ENCODE data around the gene DACH2.

DNA sequence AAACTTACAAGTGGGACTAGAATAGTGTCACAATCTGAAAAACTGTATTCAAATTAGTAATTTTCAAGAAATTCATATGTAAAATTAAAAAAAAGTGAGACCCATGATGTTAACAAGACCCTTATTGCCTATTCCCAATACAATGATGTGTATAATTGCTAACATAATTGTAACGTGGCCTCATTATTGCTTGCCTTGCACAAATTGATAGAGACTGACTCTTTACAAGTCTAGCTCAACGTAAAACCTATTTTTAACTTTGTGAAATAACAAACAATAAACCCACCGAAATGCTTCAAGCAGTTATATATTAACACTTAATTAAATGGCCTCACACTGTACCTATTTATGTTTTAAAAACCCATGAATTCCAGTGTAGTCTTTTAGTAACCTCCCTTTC, 312.5 kb downstream of the DACH2 start:
- TF ChIP-seq, protein P1, sequence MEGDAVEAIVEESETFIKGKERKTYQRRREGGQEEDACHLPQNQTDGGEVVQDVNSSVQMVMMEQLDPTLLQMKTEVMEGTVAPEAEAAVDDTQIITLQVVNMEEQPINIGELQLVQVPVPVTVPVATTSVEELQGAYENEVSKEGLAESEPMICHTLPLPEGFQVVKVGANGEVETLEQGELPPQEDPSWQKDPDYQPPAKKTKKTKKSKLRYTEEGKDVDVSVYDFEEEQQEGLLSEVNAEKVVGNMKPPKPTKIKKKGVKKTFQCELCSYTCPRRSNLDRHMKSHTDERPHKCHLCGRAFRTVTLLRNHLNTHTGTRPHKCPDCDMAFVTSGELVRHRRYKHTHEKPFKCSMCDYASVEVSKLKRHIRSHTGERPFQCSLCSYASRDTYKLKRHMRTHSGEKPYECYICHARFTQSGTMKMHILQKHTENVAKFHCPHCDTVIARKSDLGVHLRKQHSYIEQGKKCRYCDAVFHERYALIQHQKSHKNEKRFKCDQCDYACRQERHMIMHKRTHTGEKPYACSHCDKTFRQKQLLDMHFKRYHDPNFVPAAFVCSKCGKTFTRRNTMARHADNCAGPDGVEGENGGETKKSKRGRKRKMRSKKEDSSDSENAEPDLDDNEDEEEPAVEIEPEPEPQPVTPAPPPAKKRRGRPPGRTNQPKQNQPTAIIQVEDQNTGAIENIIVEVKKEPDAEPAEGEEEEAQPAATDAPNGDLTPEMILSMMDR (IDR thresholded peaks at IDR 0.05): no peak
- no peak for TF ChIP-seq POLR2A (IDR thresholded peaks at IDR 0.05)

Data from ovary (tissue), 3 donors.